Adrenal gland (tissue), 12 donors: Measurements from ENCODE around the gene EZR. TPM values are rescaled to one million over a fixed set of nuclear protein-coding genes. Genes with fewer than 3 reads are reported as not detected.

Experiments used
- DNase-seq, 7 donors: peaks; one replicate each; pipeline ENCODE4 v3.0.0-alpha.2; 2019 to 2020
- H3K27ac ChIP-seq, 5 donors: fragments of 200-600 bp; sonication (generic) in 4 of 5; 1 replicate in 3 of 5; 2 replicates in 2 of 5; pipeline versions ENCODE4 v1.5.1 to v1.8.0; 2016 to 2020; ENCODE audit warnings: mild to moderate bottlenecking in 1 of 5
- H3K27me3 ChIP-seq: fragments of 200-600 bp; 2 replicates; pipeline ENCODE4 v1.8.0; 2021
- H3K36me3 ChIP-seq, 2 donors: fragments of 200-600 bp; replicated peaks in 1 of 2; 1 replicate in 1 of 2; 2 replicates in 1 of 2; pipeline versions ENCODE4 v1.5.1 to v1.8.0; 2018 to 2022
- H3K4me1 ChIP-seq, 2 donors: fragments of 200-600 bp; replicated peaks in 1 of 2; 1 replicate in 1 of 2; 2 replicates in 1 of 2; pipeline versions ENCODE4 v1.5.1 to v1.8.0; 2018 to 2021
- H3K4me3 ChIP-seq, 4 donors: fragments of 200-600 bp; sonication (generic) in 3 of 4; one replicate each; pipeline ENCODE4 v1.5.1; 2016 to 2018
- H3K9me3 ChIP-seq, 3 donors: fragments of 200-600 bp; sonication (generic) in 1 of 3; replicated peaks in 1 of 3; 1 replicate in 2 of 3; 2 replicates in 1 of 3; pipeline versions ENCODE4 v1.5.1 to v1.8.0; 2016 to 2021
- POLR2A ChIP-seq, 2 donors: fragments of 450-650 bp; IDR thresholded peaks; one replicate each; pipeline ENCODE4 v1.6.1; 2017; ENCODE audit warnings: antibody characterized with exemption in 2 of 2, mild to moderate bottlenecking in 2 of 2, moderate library complexity in 1 of 2
- WGBS, 4 donors: extraction: QIAGEN DNeasy Blood & Tissue Kit in 2 of 4; methylation state at CpG; one replicate each; pipeline versions ENCODE4 v1.1.5 to v1.1.7; 2013 to 2017; 5-methylcytosine and 5-hydroxymethylcytosine counted together
- intact Hi-C, 2 donors: fragments of 100-400 bp; cut with DNase I; formaldehyde crosslinking; loops; one replicate each; pipeline versions ENCODE4 v1.14.1 to v1.15.0; 2022 to 2023
- polyA plus RNA-seq, 3 donors: library from polyadenylated mRNA; stranded (reverse); fragments of 200-250 nt in 2 of 3; fragments of 350-450 nt in 1 of 3; fragmentation: Illumina TruSeq in 1 of 3; extraction: RNeasy Lipid Tissue Mini Kit (QIAGEN cat#74804) in 1 of 3; gene quantifications; one replicate each; pipeline ENCODE4 v1.2.3, GENCODE V29; 2013 to 2014
- total RNA-seq, 9 donors: library from RNA; depleted of rRNA in 4 of 9; stranded (reverse); fragments of >200 nt in 4 of 9; fragments of 120-200 nt in 1 of 9; fragmentation: NEBNext Ultra II Directional in 1 of 9; extraction: Animal tissue kit (Norgen Biotek cat#: 25700) in 1 of 9; gene quantifications; one replicate each; pipeline versions ENCODE4 v1.1.0 to v1.2.4, GENCODE V29; 2013 to 2023
- TF ChIP-seq, protein P1 (sequence below), 6 experiments: fragments of 450-650 bp in 4 of 6; fragments of 200-600 bp in 2 of 6; sonication (generic) in 1 of 6; IDR thresholded peaks; 1 replicate in 5 of 6; 2 replicates in 1 of 6; pipeline versions ENCODE4 v1.5.1 to v1.8.0; 2016 to 2021; ENCODE audit warnings: antibody characterized with exemption in 6 of 6, mild to moderate bottlenecking in 2 of 6, moderate library complexity in 1 of 6
- donor health status: healthy with polysubstance abuse.
- donor health status: Bipolar disorder and iron deficiency.
- donor health status: DM: yes; HTN: yes; CAD: no.
- donor health status: DM: no; HTN: no; CAD: no.
- donor health status: DM: no; HTN: no; CAD: no.
- donor health status: DM: yes; HTN: yes; CAD: no.

The EZR gene
- total and polyA plus RNA-seq, 12 donors = 80.3 to 476 (median 342) TPM

DNA sequence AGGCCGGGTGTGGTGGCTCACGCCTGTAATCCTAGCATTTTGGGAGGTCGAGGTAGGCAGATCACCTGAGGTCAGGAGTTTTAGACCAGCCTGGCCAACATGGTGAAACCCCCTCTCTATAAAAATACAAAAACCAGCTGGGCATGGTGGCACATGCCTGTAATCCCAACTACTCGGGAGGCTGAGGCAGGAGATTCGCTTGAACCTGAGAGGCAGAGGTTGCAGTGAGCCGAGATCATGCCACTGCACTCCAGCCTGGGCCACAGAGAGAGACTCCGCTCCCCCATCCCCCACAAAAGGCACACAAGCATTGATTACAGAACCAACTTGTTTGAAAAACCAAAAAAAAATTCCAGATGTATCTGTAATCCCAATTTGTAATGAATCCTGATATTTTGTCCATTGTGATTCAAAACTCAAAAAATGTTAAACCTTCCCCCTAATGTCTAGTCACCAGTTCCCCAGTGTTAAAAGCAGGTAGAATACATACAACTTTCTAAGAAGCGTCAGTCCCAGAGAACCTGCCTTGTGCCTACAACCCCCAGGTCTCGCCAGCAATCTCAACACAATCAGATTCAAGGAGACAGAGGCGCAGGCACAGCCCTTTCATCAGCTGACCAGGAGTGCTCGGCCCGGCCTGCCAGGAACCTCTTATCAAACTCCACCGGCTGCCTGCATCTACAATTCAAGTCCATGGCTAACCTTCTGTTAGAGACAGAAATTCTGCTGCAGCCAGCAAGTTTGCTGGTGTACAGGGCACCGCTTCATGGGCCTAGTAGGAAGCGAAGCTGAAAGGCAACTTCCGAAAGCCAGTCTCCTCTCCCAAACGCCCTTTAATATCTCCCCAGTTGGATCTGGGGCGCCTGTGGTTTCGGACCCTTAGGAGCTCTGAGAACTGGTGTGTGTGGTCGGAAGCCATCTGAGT lies 2.1 kb downstream of the EZR start:
- WGBS, 4 donors = 24 to 33% (median 28%) methylated on average over 13 to 20 of the region's 20 CpGs
- Histone ChIP-seq H3K4me1 (peaks cover 32 to 47% of the 10 kb centered on the region in 2 donors), H3K9me3 (no peaks in the 10 kb centered on the region), H3K4me3 (peak overlapping the region; percentile 2 to 83 (median 60)), H3K27me3 (no peaks in the 10 kb centered on the region), H3K27ac (peak overlapping the region; percentile 64 to 97 (median 91)), H3K36me3 (no peaks in the 10 kb centered on the region)
- TF ChIP-seq, protein P1, sequence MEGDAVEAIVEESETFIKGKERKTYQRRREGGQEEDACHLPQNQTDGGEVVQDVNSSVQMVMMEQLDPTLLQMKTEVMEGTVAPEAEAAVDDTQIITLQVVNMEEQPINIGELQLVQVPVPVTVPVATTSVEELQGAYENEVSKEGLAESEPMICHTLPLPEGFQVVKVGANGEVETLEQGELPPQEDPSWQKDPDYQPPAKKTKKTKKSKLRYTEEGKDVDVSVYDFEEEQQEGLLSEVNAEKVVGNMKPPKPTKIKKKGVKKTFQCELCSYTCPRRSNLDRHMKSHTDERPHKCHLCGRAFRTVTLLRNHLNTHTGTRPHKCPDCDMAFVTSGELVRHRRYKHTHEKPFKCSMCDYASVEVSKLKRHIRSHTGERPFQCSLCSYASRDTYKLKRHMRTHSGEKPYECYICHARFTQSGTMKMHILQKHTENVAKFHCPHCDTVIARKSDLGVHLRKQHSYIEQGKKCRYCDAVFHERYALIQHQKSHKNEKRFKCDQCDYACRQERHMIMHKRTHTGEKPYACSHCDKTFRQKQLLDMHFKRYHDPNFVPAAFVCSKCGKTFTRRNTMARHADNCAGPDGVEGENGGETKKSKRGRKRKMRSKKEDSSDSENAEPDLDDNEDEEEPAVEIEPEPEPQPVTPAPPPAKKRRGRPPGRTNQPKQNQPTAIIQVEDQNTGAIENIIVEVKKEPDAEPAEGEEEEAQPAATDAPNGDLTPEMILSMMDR (IDR thresholded peaks at IDR 0.05) = no peak
- peak; percentile 22 to 89 for TF ChIP-seq POLR2A (IDR thresholded peaks at IDR 0.05)
- DNase-seq = peak; percentile 73 to 93 (median 84)
- intact Hi-C loops = loop anchor here in 1 of 2 donors (10.0 kb wide), 1 partner anchor 158 kb away; no protein-coding TSS in a partner anchor

DNA sequence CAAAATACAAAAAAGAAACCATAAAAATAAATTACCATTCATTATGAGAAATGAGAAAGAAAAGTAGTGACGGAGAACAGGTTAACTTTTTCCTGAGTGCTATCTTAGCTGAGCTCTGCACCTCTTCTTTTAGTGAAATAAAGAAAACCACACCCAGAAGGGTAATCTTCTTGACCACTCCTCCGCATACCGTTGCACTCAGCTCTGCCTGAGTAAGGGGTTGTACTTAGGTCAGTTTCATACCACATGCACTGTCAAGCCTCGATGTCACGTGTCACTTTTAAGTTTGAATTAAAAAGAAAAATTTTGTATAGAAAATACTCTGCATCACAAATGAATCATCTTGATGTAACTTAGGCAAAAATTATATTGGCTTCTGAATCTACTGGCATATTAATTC lies 2.8 kb downstream of the EZR start:
- intact Hi-C loops = loop anchor here in 1 of 2 donors (10.0 kb wide), 1 partner anchor 158 kb away; no protein-coding TSS in a partner anchor
- DNase-seq = peak in 1 of 7 donors; percentile 25
- H3K9me3 ChIP-seq = no peaks in the 10 kb centered on the region
- peak in 1 of 2 donors; percentile 12 for TF ChIP-seq POLR2A (IDR thresholded peaks at IDR 0.05)
- TF ChIP-seq, protein P1 (IDR thresholded peaks at IDR 0.05) = no peak
- no peaks in the 10 kb centered on the region for H3K27me3 ChIP-seq
- peaks cover 32 to 52% of the 10 kb centered on the region in 2 donors for H3K4me1 ChIP-seq
- peak overlapping the region in 4 of 5 donors; percentile 0 to 97 (median 92) for H3K27ac ChIP-seq
- 38 to 50% (median 40%) methylated on average over 5 of the region's 5 CpGs for WGBS, 4 donors
- peak overlapping the region in 2 of 4 donors; percentile 78 to 83 for H3K4me3 ChIP-seq
- no peaks in the 10 kb centered on the region for H3K36me3 ChIP-seq

DNA sequence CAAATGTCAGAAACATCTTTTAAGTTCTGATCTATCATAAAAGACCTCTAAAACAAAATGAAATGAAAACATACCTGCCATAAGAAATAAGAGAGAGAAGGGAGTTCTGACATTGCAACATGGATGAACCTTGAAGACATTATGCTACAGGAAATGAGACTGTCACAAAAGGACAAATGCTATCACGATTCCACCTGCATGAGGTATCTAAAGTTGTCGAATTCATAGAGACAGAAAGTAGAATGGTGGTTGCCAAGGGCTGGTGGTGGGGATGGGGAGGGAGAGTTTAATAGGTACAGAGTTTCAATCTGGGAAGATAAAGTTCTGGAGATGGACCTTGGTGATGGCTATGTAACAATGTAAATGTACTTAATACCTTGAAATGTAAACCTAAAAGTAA lies 3.3 kb downstream of the EZR start:
- H3K9me3 ChIP-seq = no peaks in the 10 kb centered on the region
- H3K27me3 ChIP-seq = no peaks in the 10 kb centered on the region
- peaks cover 36 to 56% of the 10 kb centered on the region in 2 donors for H3K4me1 ChIP-seq
- no peak for TF ChIP-seq POLR2A (IDR thresholded peaks at IDR 0.05)
- no peaks in the 10 kb centered on the region for H3K36me3 ChIP-seq
- peak overlapping the region in 3 of 5 donors; percentile 0 to 97 (median 94) for H3K27ac ChIP-seq
- DNase-seq = no peak
- 38 to 49% (median 45%) methylated on average over 2 of the region's 2 CpGs for WGBS, 4 donors
- H3K4me3 ChIP-seq = peak overlapping the region in 1 of 4 donors; percentile 83
- intact Hi-C loops = loop anchor here in 1 of 2 donors (10.0 kb wide), 1 partner anchor 159 kb away; no protein-coding TSS in a partner anchor

DNA sequence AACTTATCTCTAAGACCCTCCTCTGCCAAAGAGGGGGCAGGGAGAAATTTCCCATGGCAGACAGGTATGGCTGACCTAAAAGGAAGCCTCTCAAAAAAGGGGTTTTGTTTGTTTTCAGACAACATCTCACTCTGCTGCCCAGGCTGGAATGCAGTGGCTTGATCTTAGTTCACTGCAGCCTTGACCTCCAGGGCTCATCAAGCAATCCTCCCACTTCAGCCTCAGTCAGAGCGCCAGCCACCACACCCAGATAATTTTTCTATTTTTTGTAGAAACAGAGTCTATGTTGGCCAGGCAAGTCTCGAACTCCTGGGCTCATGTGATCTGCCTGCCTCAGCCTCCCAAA lies 3.8 kb downstream of the EZR start:
- H3K36me3 ChIP-seq = no peaks in the 10 kb centered on the region
- H3K27me3 ChIP-seq = no peaks in the 10 kb centered on the region
- peaks cover 41 to 61% of the 10 kb centered on the region in 2 donors for H3K4me1 ChIP-seq
- 19 to 33% (median 30%) methylated on average over 2 of the region's 2 CpGs for WGBS, 4 donors
- TF ChIP-seq POLR2A (IDR thresholded peaks at IDR 0.05) = peak in 1 of 2 donors; percentile 20
- TF ChIP-seq, protein P1 (IDR thresholded peaks at IDR 0.05) = no peak
- peak overlapping the region in 3 of 5 donors; percentile 67 to 97 (median 94) for H3K27ac ChIP-seq
- intact Hi-C loops = loop anchor here in 1 of 2 donors (10.0 kb wide), 1 partner anchor 159 kb away; no protein-coding TSS in a partner anchor
- peak overlapping the region in 1 of 4 donors; percentile 83 for H3K4me3 ChIP-seq
- no peaks in the 10 kb centered on the region for H3K9me3 ChIP-seq
- peak in 3 of 7 donors; percentile 58 to 62 (median 59) for DNase-seq
